ENCODE data around the gene IFNL4. TPM values are rescaled to one million over a fixed set of nuclear protein-coding genes. Genes with fewer than 3 reads are reported as not detected.
"Not testable (repeated sequence)": the region's sequence is repeated elsewhere in the genome, so short reads cannot be mapped to it uniquely, and the experiment has no call there.

The IFNL4 gene
- total RNA-seq, 4 donors from 2014 or later: not detected

GRCh38 chr19:39217094-39217493 lies 31.6 kb downstream of the IFNL4 start:
- WGBS, 2 donors: 85 to 86% methylated on average over 5 of the region's 5 CpGs
- Histone ChIP-seq H3K4me3 (no peak overlapping the region), H3K9me3 (peaks cover 0 to 31% (median 0%) of the 10 kb centered on the region in 4 donors), H3K4me1 (no peaks in the 10 kb centered on the region), H3K27ac (no peak overlapping the region), H3K36me3 (no peaks in the 10 kb centered on the region), H3K27me3 (peaks cover 0 to 21% of the 10 kb centered on the region in 2 donors)
- TF ChIP-seq EP300 (IDR thresholded peaks at IDR 0.05) (no peak), CTCF (IDR thresholded peaks at IDR 0.05) (no peak), POLR2A (IDR thresholded peaks at IDR 0.05) (no peak)
- no peak for DNase-seq (ENCODE audit: low spot score in 2 of 2)

- peaks cover 0 to 21% of the 10 kb centered on the region in 2 donors for H3K27me3 ChIP-seq
Observed at GRCh38 chr19:39215323-39215722, 33.3 kb downstream of the IFNL4 start.

GRCh38 chr19:39212375-39212742 lies 36.3 kb downstream of the IFNL4 start:
- Histone ChIP-seq H3K4me3 (no peak overlapping the region), H3K27ac (no peak overlapping the region), H3K36me3 (no peaks in the 10 kb centered on the region), H3K27me3 (peaks cover 0 to 14% of the 10 kb centered on the region in 2 donors), H3K9me3 (peaks cover 0 to 23% (median 0%) of the 10 kb centered on the region in 4 donors), H3K4me1 (no peaks in the 10 kb centered on the region)
- TF ChIP-seq EP300 (IDR thresholded peaks at IDR 0.05) (no peak), CTCF (IDR thresholded peaks at IDR 0.05) (no peak), POLR2A (IDR thresholded peaks at IDR 0.05) (no peak)
- no peak for DNase-seq (ENCODE audit: low spot score in 2 of 2)
- 12 to 32% methylated on average over 8 of the region's 8 CpGs for WGBS, 2 donors

More at GRCh38 chr19:39215323-39215722, 33.3 kb downstream of the IFNL4 start:
- DNase-seq (ENCODE audit: low spot score in 2 of 2); H3K4me1 ChIP-seq; H3K27ac ChIP-seq; H3K4me3 ChIP-seq; H3K36me3 ChIP-seq: not testable (repeated sequence)
- WGBS, 2 donors: 85 to 87% methylated on average over 3 of the region's 3 CpGs
- peaks cover 0 to 31% (median 0%) of the 10 kb centered on the region in 4 donors for H3K9me3 ChIP-seq

- no peak overlapping the region for H3K4me3 ChIP-seq
- no peak overlapping the region for H3K27ac ChIP-seq
- no peaks in the 10 kb centered on the region for H3K4me1 ChIP-seq
- H3K36me3 ChIP-seq: no peaks in the 10 kb centered on the region
- TF ChIP-seq EP300 (IDR thresholded peaks at IDR 0.05) (no peak), POLR2A (IDR thresholded peaks at IDR 0.05) (no peak), CTCF (IDR thresholded peaks at IDR 0.05) (no peak)
- H3K27me3 ChIP-seq: peaks cover 0 to 17% of the 10 kb centered on the region in 2 donors
- WGBS, 2 donors: 75 to 77% methylated on average over 11 to 13 of the region's 13 CpGs
- H3K9me3 ChIP-seq: peaks cover 0 to 18% (median 0%) of the 10 kb centered on the region in 4 donors
- DNase-seq (ENCODE audit: low spot score in 2 of 2): no peak
Observed at GRCh38 chr19:39211731-39212374, 36.8 kb downstream of the IFNL4 start.

- H3K27me3 ChIP-seq: peaks cover 0 to 26% of the 10 kb centered on the region in 2 donors
- H3K4me3 ChIP-seq: no peak overlapping the region
- TF ChIP-seq EP300 (IDR thresholded peaks at IDR 0.05): no peak
- no peak for TF ChIP-seq POLR2A (IDR thresholded peaks at IDR 0.05)
- TF ChIP-seq CTCF (IDR thresholded peaks at IDR 0.05): no peak
- H3K9me3 ChIP-seq: no peaks in the 10 kb centered on the region
- DNase-seq (ENCODE audit: low spot score in 2 of 2): no peak
- H3K36me3 ChIP-seq: no peaks in the 10 kb centered on the region
- H3K4me1 ChIP-seq: no peaks in the 10 kb centered on the region
- no peak overlapping the region for H3K27ac ChIP-seq
- WGBS, 2 donors: 70 to 73% methylated on average over 7 of the region's 7 CpGs
Observed at GRCh38 chr19:39209196-39209595, 39.5 kb downstream of the IFNL4 start.

Measured in tibial nerve (tissue), 4 donors.